ENCODE data around the gene MTMR11.

- TF ChIP-seq POLR2A (IDR thresholded peaks at IDR 0.05) (no peak), CTCF (IDR thresholded peaks at IDR 0.05) (no peak)
Observed at GRCh38 chr1:149931212-149931790, 5.4 kb downstream of the MTMR11 start.
